Cardiac fibroblast (primary cell): ENCODE results near the gene UFSP1.

Source experiments
- DNase-seq, 2 donors: peaks; one replicate each; pipeline versions ENCODE4 v3.0.0 to v3.0.0-alpha.2; 2010; ENCODE audit warnings: low read depth in 2 of 2
- H3K4me3 ChIP-seq, 2 donors: replicated peaks in 1 of 2; 1 replicate in 1 of 2; 2 replicates in 1 of 2; pipeline ENCODE4 v1.5.1; 2011; ENCODE audit warnings: low read depth in 2 of 2, low read length in 2 of 2, mild to moderate bottlenecking in 2 of 2, moderate library complexity in 1 of 2
- TF ChIP-seq, protein P1 (sequence below): IDR thresholded peaks from one replicate; pipeline ENCODE4 v1.5.1; 2011; ENCODE audit warnings: low read depth, mild to moderate bottlenecking, low read length, inconsistent platforms

The UFSP1 gene

DNA sequence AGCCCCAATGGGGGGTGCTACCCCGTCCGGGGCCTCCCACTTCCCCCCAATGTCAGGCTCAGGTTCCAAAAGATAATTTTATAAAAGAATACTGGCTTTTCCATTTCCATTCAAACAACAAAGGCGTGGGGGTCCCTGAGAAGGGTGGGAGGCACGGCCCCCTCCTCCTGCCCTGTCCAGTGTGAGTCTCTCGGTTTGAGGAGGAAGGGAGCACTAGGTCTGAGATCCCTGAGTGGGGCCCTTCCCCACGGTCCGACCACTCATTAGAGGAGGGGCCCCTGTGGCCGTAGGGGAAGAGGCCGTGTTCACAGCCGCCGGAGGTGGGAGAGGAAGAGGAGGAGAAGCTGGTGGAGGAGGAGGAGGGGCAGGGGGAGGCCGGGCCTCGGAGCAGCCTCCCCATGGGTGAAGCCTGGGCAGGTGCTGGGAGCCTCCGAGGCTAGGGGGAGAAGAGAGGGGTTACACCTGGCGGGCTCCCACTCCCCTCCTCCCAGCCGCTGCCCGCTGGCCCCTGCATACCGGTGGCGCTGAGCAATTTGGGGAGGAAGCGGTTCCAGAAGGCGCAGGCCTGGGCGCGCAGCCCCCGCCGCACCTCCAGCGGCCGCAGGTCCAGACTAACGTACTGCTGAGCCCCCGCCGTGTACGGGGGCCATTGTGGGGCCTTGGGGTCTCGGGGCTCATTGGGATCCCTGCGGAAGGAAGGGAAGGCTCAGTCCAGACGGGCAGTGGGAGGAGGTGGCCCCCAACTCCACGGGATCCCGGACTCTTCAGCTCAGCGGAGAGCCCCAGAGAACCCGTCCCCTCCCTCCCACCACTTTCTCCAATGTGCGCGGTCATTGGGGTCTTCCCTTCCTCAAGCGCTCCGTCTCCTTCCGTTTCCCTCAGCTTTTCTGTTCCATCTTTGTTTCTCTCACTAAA, 1.4 kb upstream of the UFSP1 start:
- TF ChIP-seq, protein P1, sequence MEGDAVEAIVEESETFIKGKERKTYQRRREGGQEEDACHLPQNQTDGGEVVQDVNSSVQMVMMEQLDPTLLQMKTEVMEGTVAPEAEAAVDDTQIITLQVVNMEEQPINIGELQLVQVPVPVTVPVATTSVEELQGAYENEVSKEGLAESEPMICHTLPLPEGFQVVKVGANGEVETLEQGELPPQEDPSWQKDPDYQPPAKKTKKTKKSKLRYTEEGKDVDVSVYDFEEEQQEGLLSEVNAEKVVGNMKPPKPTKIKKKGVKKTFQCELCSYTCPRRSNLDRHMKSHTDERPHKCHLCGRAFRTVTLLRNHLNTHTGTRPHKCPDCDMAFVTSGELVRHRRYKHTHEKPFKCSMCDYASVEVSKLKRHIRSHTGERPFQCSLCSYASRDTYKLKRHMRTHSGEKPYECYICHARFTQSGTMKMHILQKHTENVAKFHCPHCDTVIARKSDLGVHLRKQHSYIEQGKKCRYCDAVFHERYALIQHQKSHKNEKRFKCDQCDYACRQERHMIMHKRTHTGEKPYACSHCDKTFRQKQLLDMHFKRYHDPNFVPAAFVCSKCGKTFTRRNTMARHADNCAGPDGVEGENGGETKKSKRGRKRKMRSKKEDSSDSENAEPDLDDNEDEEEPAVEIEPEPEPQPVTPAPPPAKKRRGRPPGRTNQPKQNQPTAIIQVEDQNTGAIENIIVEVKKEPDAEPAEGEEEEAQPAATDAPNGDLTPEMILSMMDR = no peak
- H3K4me3 ChIP-seq = peak overlapping the region; percentile 46 to 56
- DNase-seq = no peak

DNA sequence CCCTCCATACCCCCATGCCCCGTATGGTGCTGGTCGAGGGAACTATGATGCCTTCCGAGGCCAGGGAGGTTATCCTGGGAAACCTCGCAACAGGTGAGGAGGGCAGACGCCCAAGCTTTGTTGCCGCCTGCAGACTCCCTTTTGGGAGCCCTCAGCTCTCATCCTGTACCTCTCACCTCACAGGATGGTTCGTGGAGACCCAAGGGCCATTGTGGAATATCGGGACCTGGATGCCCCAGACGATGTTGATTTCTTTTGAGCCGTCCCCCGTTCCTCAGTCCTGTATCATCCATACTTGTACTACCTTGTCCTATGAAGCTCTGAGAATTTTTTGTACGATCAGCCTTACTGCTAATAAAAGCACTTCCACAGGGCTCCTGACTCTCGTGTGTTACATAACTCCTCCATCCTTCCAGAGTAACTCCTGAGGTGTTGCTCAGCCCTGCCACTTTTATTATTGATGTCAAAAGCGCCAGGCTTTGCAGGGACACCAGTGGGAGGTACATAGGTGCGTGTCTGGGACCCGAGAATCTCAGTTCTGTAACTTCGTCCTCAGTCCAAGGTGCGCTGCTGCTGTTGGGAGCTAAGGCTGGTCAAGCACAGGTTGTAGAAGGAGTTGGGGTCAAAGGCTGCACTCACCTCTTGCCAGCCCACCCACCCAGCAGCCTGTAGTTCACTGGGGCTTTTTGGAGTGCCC, 1.1 kb downstream of the UFSP1 start:
- DNase-seq = no peak
- TF ChIP-seq, protein P1 = no peak
- peak overlapping the region; percentile 57 to 69 for H3K4me3 ChIP-seq

DNA sequence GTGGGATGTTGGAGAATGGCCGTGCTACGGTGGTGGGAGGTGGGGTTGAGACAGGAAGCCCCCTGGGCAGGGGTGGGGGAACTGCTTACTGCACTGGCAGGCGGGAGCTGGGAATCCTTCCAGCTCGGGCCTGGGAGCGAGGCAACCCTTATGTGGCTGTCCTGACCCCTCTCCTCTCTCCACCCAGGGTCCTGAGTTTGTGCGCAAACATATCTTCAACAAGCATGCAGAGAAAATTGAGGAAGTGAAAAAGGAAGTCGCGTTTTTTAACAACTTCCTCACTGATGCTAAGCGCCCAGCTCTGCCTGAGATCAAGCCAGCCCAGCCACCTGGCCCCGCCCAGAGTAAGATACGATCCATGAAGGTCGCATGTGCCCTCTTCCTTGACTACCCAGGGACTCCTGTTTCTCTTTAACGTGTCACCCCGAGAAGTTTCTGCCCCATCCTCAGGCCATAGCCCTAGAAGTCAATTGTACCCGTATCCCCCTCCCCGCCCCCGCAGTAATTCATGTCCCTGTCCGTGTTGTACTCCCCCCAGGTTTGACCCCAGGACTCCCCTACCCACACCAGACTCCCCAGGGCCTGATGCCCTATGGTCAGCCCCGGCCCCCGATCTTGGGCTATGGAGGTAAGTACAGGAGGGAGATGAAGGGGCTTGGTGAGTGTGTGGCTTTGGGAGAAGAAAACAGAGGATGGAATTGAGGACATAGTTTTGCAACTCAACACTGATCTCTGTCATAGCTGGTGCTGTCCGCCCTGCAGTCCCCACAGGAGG, 1.8 kb downstream of the UFSP1 start:
- TF ChIP-seq, protein P1 = no peak
- DNase-seq = no peak
- H3K4me3 ChIP-seq = no peak overlapping the region

DNA sequence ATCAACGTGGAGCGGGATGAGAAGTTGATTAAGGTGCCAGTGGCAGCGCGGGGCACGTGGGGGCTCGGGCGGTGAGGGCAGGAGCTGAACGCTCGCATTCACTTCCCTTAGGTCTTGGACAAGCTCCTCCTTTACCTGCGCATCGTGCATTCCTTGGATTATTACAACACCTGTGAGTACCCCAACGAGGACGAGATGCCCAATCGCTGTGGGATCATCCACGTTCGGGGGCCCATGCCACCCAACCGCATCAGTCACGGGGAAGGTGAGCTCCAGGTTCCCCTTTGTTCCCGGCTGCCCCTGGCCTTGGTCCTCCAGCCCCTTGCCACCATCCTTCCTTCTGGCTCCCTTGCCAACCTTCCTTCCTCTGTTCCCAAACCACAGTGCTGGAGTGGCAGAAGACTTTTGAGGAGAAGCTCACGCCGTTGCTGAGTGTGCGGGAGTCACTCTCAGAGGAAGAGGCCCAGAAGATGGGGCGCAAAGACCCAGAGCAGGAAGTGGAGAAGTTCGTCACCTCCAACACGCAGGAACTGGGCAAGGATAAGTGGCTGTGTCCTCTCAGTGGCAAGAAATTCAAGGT, 2.5 kb downstream of the UFSP1 start:
- H3K4me3 ChIP-seq = no peak overlapping the region
- TF ChIP-seq, protein P1 = no peak
- DNase-seq = no peak

DNA sequence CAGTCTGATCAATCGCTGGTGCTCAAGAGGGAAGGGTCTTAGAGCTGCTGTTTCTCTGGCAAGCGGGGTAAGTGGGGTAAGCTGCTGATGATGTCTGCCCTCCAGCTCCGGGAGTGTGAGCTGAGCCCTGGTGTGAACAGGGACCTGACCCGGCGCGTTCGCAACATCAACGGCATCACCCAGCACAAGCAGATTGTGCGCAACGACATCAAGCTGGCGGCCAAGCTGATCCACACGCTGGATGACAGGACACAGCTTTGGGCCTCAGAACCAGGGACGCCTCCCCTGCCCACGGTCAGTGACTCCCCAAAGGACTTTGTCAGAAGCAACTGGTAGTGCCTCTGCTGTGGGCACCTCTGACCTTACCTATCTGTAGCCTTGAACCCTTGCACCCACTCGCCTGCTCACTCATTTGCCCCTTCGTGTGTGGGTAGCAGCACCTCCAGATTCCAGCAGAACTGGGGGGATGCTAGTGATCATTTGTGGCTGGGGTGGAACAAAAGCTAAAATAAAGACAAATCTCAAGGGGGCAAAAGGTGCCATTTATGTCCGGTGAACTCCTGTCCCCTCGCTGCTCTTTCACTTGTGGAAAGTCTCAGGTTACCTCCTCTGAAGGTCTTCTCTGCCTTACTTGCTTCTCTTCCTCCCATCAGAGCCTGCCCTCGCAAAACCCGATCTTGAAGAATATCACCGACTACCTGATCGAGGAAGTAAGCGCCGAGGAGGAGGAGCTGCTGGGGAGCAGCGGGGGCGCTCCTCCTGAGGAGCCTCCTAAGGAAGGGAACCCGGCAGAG, 3.2 kb downstream of the UFSP1 start:
- TF ChIP-seq, protein P1 = no peak
- no peak overlapping the region for H3K4me3 ChIP-seq
- no peak for DNase-seq
